Jurkat, Clone E6-1 (cell line): Measurements from ENCODE around the gene CREM. TPM values are rescaled to one million over a fixed set of nuclear protein-coding genes. Genes with fewer than 3 reads are reported as not detected.
A peak's percentile ranks its signal among the peaks of the same experiment; 100 is the strongest.
"Not testable (repeated sequence)": the region's sequence is repeated elsewhere in the genome, so short reads cannot be mapped to it uniquely, and the experiment has no call there.

ENCODE experiments used
- DNase-seq: peaks from one replicate; pipeline ENCODE4 v3.0.0-alpha.2; 2011; ENCODE audit warnings: low read depth, low spot score
- H3K4me3 ChIP-seq: 2 replicates; pipeline ENCODE4 v1.5.1; 2011; ENCODE audit warnings: mild to moderate bottlenecking, low read length, control low read depth, moderate library complexity
- polyA plus RNA-seq: library from polyadenylated mRNA; unstranded; fragments of >200 nt; gene quantifications from one replicate; pipeline ENCODE4 v1.2.1, GENCODE V29; 2012; ENCODE audit warnings: missing spikeins; ENCODE audit not compliant: insufficient read length, insufficient read depth

Gene CREM
- polyA plus RNA-seq, result 25.6 TPM

- peak; percentile 94 for DNase-seq
- peak within 1 kb of the TSS; percentile 84 for H3K4me3 ChIP-seq
Observed at GRCh38 chr10:35126530-35127288, at the start of gene CREM. Gene CREM, plus strand, starts transcription at chr10:35126846. Its CDS starts 10,990 bp downstream, at chr10:35137836.

GRCh38 chr10:35079265-35079664 lies 47.4 kb upstream of the CREM start:
- no peak for DNase-seq
- H3K4me3 ChIP-seq, result no peak overlapping the region

- H3K4me3 ChIP-seq, result no peak overlapping the region
- DNase-seq, result no peak
Observed at GRCh38 chr10:35079763-35080162, 46.9 kb upstream of the CREM start.

DNA sequence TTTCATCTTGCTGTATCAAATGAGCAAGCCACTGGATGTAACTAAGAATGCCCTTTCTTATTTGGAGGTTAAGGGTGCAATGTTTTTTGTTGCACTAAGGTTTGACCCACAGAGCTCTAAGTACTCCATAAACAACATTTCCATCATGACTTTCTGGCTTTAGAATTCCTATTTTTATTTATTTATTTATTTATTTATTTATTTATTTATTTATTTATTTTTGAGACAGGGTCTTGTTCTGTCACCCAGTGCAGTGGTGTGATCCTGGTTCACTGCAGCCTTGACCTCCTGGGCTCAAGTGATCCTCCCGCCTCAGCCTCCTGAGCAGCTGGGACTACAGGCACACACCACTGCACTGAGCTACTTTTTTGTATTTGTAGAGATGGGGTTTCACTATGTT lies 46.4 kb upstream of the CREM start:
- not testable (repeated sequence) for DNase-seq, H3K4me3 ChIP-seq

GRCh38 chr10:35083242-35083641 lies 43.4 kb upstream of the CREM start:
- no peak for DNase-seq
- H3K4me3 ChIP-seq, result no peak overlapping the region

DNA sequence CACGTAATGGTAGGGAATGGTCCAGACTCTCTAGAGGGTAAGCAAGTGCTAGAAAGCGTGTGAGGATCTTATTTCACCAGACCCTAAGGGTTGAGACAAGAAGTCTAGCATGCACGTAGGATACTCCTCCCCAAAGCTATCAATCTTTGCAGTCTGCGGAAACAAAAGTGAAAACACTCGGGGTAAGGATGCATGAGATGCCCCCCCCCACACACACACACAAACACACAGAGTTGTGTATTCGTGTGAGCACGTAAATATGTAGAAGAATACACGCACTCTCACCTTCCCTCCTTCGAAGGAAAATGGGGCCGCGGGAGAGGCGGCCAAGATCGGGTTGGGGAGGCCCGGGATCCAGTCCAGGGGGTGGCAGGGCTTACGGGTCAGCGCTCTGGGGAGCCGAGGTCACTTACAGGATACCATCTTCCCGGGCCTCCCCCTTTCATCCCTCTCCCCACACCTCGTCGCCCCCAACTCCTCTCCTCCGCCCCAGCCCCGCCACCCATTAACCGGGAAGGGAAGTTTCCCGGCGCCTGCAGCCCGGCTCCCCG lies 37.0 kb upstream of the CREM start:
- DNase-seq, result peak; percentile 25
- peak overlapping the region; percentile 69 for H3K4me3 ChIP-seq

DNA sequence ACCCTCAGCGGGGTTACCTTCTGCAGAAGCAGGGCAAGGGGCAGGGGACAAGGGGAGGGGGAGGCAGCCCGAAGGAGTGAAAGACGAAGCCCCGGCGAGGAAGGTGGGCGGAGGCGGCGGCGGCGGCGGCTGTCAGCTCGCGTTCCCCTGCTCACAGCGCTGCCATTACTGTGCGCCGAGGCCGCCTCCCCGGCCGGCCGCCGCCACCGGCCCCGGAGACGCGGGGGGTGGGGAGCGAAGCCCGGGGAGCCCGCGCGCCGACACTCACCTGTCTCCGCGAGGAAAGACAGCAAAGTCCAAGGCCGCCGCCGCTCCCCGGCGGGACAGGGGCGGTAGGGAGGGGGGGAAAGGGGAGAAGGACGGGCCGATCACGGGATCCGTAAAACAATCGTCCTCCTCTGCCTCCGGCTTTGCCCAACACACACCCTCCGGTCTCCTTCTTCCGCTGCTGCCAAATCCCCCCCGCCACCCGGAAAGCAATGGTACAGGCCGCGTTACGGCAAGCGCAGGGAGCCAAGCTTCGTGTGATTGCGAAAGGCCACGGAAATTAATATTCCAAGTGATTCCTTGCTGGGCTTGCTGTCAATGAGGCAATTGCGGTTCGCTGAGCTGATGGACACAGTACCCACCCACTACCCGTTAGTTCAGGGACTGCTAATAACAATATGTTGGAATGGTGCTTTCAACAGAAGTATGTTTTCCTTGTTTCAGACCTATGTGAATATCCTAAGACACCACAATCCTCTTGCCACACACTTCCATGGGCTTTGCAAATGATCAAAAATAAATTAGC lies 36.3 kb upstream of the CREM start, which contains the start of gene CUL2:
Gene CUL2 (minus strand): TSS at position 180 of the 793 bp plus-strand sequence. CDS start 19,024 bp downstream, outside the sequence.
- peak; percentile 93 for DNase-seq
- peak within 1 kb of the TSS; percentile 69 for H3K4me3 ChIP-seq

DNA sequence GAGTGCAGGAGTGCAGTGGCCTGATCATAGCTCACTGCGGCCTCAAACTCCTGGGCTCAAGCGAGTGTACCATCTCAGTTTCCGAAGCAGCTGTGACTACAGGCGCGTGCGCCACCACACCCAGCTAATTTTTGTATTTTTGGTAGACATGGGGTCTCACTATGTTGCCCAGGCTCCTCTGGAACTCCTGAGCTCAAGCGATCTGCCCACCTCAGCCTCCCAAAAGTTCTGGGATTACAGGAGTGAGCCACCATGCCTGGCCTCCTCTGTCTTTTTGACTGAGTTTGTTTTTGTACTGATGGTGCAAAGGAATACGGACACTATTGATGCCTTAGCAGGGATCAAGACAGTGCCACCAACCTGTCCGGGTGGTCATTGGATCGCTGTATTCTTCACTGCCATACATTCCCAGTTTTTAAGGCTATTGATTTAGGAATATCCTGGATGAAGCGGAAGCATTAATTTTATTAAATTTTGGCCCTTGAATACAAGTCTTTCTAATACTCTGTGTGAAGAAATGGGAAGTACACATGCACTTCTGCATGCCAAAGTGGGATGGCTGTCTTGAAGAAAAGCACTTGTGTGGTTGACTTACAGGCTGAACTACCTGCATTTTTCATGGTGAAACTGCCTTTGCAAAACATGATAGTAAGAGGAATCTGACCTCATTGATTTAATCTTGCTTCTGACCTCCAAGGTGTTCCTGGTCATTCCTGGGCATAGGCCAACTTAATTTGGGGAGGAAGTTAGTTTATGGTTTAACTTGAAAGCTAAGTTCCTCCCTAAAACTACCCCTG lies 34.5 kb upstream of the CREM start:
- DNase-seq, result no peak
- no peak overlapping the region for H3K4me3 ChIP-seq

DNA sequence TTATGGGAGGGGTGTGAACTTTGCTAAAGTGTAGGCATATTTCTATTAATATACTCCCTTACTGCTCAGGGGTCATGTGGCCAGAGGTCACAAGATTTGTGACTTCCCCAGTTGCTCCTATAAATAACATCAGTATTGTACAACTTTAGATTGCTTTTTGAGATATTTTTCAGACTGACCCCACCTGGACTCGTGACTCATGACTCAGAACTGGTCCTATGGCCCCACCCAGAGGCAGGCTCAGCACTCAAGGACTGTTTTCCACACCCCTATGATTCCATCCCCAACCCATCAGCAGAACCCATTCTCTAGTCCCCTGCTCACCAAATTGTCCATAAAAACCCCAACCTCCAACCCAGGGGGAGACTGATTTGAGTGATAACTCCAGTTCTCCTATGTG lies 33.8 kb upstream of the CREM start:
- no peak for DNase-seq
- no peak overlapping the region for H3K4me3 ChIP-seq

- no peak for DNase-seq
- no peak overlapping the region for H3K4me3 ChIP-seq
Observed at GRCh38 chr10:35096312-35096711, 30.3 kb upstream of the CREM start.

DNA sequence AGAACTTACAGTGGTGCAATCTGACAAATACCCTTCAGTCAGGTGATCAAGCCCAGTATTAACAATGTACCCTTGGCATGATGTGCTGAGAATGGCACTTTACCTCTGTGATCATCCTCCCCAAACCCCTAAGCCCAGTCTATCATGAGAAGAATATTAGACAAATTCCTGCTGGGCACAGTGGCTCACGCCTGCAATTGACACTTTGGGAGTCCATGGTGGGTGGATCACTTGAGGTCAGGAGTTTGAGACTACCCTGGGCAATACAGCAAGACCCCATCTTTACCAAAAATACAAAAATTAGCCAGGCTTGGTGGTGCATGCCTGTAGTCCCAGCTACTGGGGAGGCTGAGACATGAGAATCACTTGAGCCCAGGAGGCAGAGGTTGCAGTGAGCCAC lies 29.1 kb upstream of the CREM start:
- DNase-seq, result no peak

GRCh38 chr10:35103882-35104281 lies 22.8 kb upstream of the CREM start:
- no peak for DNase-seq
- H3K4me3 ChIP-seq, result no peak overlapping the region

More for the DNA sequence above, 29.1 kb upstream of the CREM start:
- H3K4me3 ChIP-seq, result no peak overlapping the region

GRCh38 chr10:35112571-35112970 lies 14.1 kb upstream of the CREM start:
- no peak overlapping the region for H3K4me3 ChIP-seq
- no peak for DNase-seq

- no peak for DNase-seq
- H3K4me3 ChIP-seq, result no peak overlapping the region
Observed at GRCh38 chr10:35119378-35119777, 7.3 kb upstream of the CREM start.

- DNase-seq, result no peak
- H3K4me3 ChIP-seq, result no peak overlapping the region
Observed at GRCh38 chr10:35124540-35124939, 2.1 kb upstream of the CREM start.

DNA sequence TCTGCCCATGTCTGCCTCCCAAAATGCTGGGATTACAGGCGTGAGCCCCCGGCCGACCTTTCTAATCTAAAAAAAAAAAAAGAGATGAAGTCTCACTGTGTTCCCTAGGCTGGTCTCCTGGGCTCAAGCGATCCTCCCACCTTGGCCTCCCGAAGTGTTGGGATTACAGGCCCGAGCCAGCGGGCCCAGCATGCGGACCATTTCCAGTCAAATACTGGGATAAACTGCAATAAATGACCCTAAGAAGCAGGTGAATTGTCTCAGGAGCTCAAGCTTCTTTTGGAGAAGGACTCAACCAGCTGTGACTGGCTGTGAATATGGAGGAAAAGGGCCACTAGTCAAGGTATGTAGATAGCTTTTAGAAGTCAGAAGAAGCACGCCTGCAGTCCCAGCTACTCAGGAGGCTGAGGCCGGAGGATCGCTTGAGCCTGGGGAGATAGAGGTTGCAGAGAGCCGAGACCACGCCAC lies 550 bp upstream of the CREM start:
- peak overlapping the region; percentile 77 for H3K4me3 ChIP-seq
- DNase-seq, result no peak

DNA sequence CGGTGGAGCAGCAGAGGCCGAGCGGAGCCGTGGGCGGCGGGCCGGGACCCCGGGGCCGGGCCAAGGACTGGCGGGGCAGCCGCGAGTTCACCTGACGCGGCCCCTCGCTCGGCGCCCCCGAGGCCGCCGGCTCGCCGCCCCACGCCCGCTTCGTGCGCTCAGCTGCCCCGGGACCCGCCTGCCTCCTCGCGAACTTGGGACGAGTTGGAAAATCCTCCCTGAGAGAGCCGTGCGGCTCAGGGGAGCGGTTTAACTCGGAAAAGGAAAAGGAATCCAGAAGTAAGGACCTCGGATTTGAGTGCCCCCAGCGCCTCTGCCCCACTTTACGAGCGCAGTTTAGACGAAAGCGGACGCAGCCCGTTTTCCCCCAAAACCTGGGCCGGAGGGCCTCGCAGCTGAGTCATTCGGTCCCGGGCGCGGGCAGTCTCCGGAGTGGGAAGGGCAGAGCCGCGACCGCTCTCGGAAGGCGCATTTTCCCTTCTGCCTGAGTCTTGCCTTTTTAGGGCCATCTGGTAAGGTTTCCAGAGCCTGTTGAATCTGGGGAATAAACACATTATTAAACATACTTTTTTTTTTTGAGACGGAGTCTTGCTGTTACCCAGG lies 744 bp downstream of the CREM start:
- no peak for DNase-seq
- H3K4me3 ChIP-seq, result peak overlapping the region; percentile 84

- DNase-seq, result no peak
Observed at GRCh38 chr10:35129185-35129674, 2.6 kb downstream of the CREM start.

More at GRCh38 chr10:35129185-35129674, 2.6 kb downstream of the CREM start:
- no peak overlapping the region for H3K4me3 ChIP-seq
